Measurements from ENCODE around the gene IL19. TPM values are rescaled to one million over a fixed set of nuclear protein-coding genes. Genes with fewer than 3 reads are reported as not detected.
A peak's percentile ranks its signal among the peaks of the same experiment; 100 is the strongest.

Gene IL19
- total RNA-seq, 4 donors from 2014 or later: not detected

DNA sequence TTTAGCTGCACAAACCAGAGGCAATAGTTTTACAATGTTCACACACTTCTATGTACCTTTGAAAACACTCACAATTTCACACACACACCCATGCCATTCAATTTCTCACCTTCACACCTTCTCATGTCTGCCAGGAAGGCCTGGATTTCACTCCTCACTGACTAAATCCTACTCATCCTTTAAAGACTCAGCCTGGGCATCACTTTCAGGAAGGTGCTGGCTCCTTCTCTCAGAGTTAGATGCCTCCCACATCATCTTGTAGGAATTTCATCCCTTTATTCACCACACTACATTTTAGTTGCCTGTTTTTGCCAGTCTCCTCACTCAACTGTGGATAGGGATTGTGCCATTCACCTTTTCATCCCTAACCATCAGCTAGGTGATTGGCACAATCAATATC is 97.1 kb downstream of the IL19 start:
- ATAC-seq (no peak), DNase-seq (no peak)
- H3K36me3 ChIP-seq: no peaks in the 10 kb centered on the region
- H3K4me3 ChIP-seq: no peak overlapping the region
- TF ChIP-seq POLR2A (IDR thresholded peaks at IDR 0.05): no peak
- TF ChIP-seq, protein P1, sequence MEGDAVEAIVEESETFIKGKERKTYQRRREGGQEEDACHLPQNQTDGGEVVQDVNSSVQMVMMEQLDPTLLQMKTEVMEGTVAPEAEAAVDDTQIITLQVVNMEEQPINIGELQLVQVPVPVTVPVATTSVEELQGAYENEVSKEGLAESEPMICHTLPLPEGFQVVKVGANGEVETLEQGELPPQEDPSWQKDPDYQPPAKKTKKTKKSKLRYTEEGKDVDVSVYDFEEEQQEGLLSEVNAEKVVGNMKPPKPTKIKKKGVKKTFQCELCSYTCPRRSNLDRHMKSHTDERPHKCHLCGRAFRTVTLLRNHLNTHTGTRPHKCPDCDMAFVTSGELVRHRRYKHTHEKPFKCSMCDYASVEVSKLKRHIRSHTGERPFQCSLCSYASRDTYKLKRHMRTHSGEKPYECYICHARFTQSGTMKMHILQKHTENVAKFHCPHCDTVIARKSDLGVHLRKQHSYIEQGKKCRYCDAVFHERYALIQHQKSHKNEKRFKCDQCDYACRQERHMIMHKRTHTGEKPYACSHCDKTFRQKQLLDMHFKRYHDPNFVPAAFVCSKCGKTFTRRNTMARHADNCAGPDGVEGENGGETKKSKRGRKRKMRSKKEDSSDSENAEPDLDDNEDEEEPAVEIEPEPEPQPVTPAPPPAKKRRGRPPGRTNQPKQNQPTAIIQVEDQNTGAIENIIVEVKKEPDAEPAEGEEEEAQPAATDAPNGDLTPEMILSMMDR (IDR thresholded peaks at IDR 0.05 in 4 of 5, conservative IDR thresholded peaks at IDR 0.05 in 1 of 5): no peak
- H3K9me3 ChIP-seq: no peaks in the 10 kb centered on the region
- intact Hi-C loops (cut with DNase I; ENCODE audit: low total_unique reads): no loop called here
- no peak overlapping the region for H3K27ac ChIP-seq
- in situ Hi-C loops (cut with MboI; ENCODE audit: low sequenced_read_pairs in 4 of 4): loop anchor here (10.0 kb wide), 1 partner anchor 47 kb away; no protein-coding TSS in a partner anchor
- H3K27me3 ChIP-seq: no peaks in the 10 kb centered on the region
- H3K4me1 ChIP-seq: peaks cover 0 to 3% of the 10 kb centered on the region in 2 donors

DNA sequence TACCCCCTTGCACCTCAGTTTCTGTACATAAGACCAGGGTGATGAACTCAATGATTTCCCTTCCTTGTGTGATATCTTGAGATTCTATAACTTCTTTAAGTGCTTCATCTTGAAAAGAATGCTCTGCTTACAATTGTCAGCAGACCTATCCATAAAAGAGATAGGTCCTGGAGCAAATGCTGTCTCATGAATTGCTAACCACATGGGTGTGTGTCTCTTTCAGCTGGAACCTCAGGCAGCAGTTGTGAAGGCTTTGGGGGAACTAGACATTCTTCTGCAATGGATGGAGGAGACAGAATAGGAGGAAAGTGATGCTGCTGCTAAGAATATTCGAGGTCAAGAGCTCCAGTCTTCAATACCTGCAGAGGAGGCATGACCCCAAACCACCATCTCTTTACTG is 97.7 kb downstream of the IL19 start:
- TF ChIP-seq, protein P1 (IDR thresholded peaks at IDR 0.05 in 4 of 5, conservative IDR thresholded peaks at IDR 0.05 in 1 of 5): no peak
- no peak for TF ChIP-seq POLR2A (IDR thresholded peaks at IDR 0.05)
- intact Hi-C loops (cut with DNase I; ENCODE audit: low total_unique reads): no loop called here
- Histone ChIP-seq H3K27ac (no peak overlapping the region), H3K4me1 (peaks cover 0 to 3% of the 10 kb centered on the region in 2 donors), H3K27me3 (no peaks in the 10 kb centered on the region), H3K9me3 (no peaks in the 10 kb centered on the region), H3K36me3 (no peaks in the 10 kb centered on the region), H3K4me3 (no peak overlapping the region)
- no peak for DNase-seq
- in situ Hi-C loops (cut with MboI; ENCODE audit: low sequenced_read_pairs in 4 of 4): loop anchor here (10.0 kb wide), 1 partner anchor 47 kb away; no protein-coding TSS in a partner anchor
- ATAC-seq: no peak

DNA sequence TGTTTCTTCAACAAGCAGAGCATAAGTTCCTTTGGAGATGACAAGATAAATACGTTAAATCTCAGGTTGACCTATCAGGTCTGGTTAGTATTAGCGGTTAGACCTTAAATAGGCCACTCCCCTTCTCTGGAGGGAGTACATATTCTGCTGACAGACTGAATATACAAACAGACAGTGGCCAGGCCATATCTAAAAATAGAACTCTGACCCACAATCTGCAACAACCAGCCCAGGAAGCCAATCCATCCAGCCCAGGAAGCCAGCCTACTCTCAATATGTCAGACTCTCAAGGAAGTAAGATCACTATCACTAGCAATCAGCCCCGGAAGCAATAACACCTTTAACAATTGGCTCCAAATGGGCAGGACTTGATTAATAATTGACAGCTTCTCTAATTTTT is 101.6 kb downstream of the IL19 start:
- Histone ChIP-seq H3K4me3 (no peak overlapping the region), H3K4me1 (no peaks in the 10 kb centered on the region), H3K9me3 (peaks cover 0 to 5% (median 0%) of the 10 kb centered on the region in 3 donors), H3K27ac (no peak overlapping the region), H3K36me3 (no peaks in the 10 kb centered on the region), H3K27me3 (no peaks in the 10 kb centered on the region)
- in situ Hi-C loops (cut with MboI; ENCODE audit: low sequenced_read_pairs in 4 of 4): no loop called here
- DNase-seq (no peak), ATAC-seq (peak; percentile 58 to 70)
- TF ChIP-seq POLR2A (IDR thresholded peaks at IDR 0.05): no peak
- TF ChIP-seq, protein P1 (IDR thresholded peaks at IDR 0.05 in 4 of 5, conservative IDR thresholded peaks at IDR 0.05 in 1 of 5): no peak
- intact Hi-C loops (cut with DNase I; ENCODE audit: low total_unique reads): no loop called here

DNA sequence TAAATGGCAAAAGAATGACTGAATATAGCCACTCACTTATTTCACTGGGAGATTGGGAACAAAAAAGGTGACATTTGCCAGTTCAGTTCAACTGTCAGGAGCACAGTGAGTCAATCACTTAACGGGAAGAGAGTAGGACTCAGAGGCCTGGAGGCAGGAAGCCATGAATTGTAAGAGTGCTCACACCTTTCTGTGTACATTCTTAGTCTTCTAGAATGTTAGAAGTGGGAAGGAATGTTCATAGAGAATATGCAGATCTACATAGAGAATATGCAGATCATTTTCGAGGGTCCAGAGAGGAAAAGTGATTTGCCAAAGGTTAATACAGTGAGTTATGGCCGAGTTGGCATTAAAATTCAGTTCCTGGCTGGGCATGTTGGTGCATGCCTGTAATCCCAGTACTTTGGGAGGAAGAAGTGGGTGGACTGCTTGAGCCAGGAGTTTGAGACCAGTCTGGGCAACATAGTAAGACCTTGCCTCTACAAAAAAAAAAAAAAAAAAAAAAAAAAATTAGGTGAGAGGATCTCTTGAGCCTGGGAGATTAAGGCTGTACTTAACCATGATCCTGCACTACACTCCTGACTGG is 103.1 kb downstream of the IL19 start:
- H3K4me3 ChIP-seq: no peak overlapping the region
- H3K9me3 ChIP-seq: peaks cover 0 to 9% (median 0%) of the 10 kb centered on the region in 3 donors
- H3K4me1 ChIP-seq: no peaks in the 10 kb centered on the region
- H3K27ac ChIP-seq: no peak overlapping the region
- in situ Hi-C loops (cut with MboI; ENCODE audit: low sequenced_read_pairs in 4 of 4) (no loop called here), intact Hi-C loops (cut with DNase I; ENCODE audit: low total_unique reads) (no loop called here)
- ATAC-seq (no peak), DNase-seq (no peak)
- H3K27me3 ChIP-seq: no peaks in the 10 kb centered on the region
- TF ChIP-seq, protein P1 (IDR thresholded peaks at IDR 0.05 in 4 of 5, conservative IDR thresholded peaks at IDR 0.05 in 1 of 5): no peak
- no peak for TF ChIP-seq POLR2A (IDR thresholded peaks at IDR 0.05)
- H3K36me3 ChIP-seq: no peaks in the 10 kb centered on the region
